OCI-LY7 (cell line): ENCODE data around the gene IL22RA2. TPM values are rescaled to one million over a fixed set of nuclear protein-coding genes. Genes with fewer than 3 reads are reported as not detected.

Experiments used
- BruUV-seq: library from RNA; stranded (reverse); fragments of 400-500 nt; replicated peaks from 2 replicates; lab custom pipeline; 2021; lab: Mats Ljungman, UMichigan
- CTCF ChIA-PET: fragments of 300-600 bp; sonication (Branson Sonifier 250); formaldehyde crosslinking; loops from one replicate; lab custom pipeline; 2022; ENCODE audit warnings: antibody characterized with exemption; ENCODE audit not compliant: unreplicated experiment; lab: Charles Lee
- POLR2A ChIA-PET: fragments of 300-600 bp; sonication (Branson Sonifier 250); formaldehyde crosslinking; loops from one replicate; lab custom pipeline; 2022; ENCODE audit warnings: antibody characterized with exemption; lab: Charles Lee
- DNase-seq: peaks from one replicate; pipeline ENCODE4 v3.0.0-alpha.2; 2015; ENCODE audit warnings: low spot score
- H2AFZ ChIP-seq: fragments of 200-600 bp; sonication (generic), shearing (Covaris generic); 2 replicates; pipeline ENCODE4 v1.6.1; 2014; ENCODE audit warnings: mild to moderate bottlenecking, antibody characterized with exemption, low read length, moderate library complexity
- H3K27ac ChIP-seq: fragments of 200-600 bp; sonication (generic); 2 replicates; pipeline ENCODE4 v1.5.1; 2014; ENCODE audit warnings: mixed run types, low read depth, mild to moderate bottlenecking, moderate library complexity, low read length, inconsistent platforms; ENCODE audit not compliant: poor library complexity, severe bottlenecking
- H3K36me3 ChIP-seq: fragments of 200-600 bp; sonication (generic); 2 replicates; pipeline ENCODE4 v1.6.1; 2014; ENCODE audit warnings: mild to moderate bottlenecking, antibody characterized with exemption, low read length, moderate library complexity, mixed read lengths; ENCODE audit not compliant: insufficient read depth
- H3K4me1 ChIP-seq: fragments of 200-600 bp; sonication (generic); 2 replicates; pipeline ENCODE4 v1.5.1; 2014; ENCODE audit warnings: mild to moderate bottlenecking, low read length; ENCODE audit not compliant: insufficient read depth, poor library complexity, severe bottlenecking
- H3K4me2 ChIP-seq: fragments of 200-600 bp; sonication (generic); 2 replicates; pipeline ENCODE4 v1.6.1; 2014; ENCODE audit warnings: mild to moderate bottlenecking, low read length
- H3K4me3 ChIP-seq: fragments of 200-600 bp; sonication (generic); 2 replicates; pipeline ENCODE4 v1.5.1; 2014; ENCODE audit warnings: mild to moderate bottlenecking, low read depth, low read length; ENCODE audit not compliant: poor library complexity, severe bottlenecking
- H3K79me2 ChIP-seq: fragments of 200-600 bp; sonication (generic); 2 replicates; pipeline ENCODE4 v1.6.1; 2016; ENCODE audit warnings: low read depth, mild to moderate bottlenecking, low read length, moderate library complexity, mixed read lengths; ENCODE audit not compliant: insufficient read depth
- H3K9me2 ChIP-seq: fragments of 200-600 bp; sonication (generic); 2 replicates; pipeline ENCODE4 v1.6.1; 2016; ENCODE audit warnings: mild to moderate bottlenecking, low read length, mixed read lengths; ENCODE audit not compliant: insufficient read depth
- H3K9me3 ChIP-seq: fragments of 200-600 bp; sonication (generic); 2 replicates; pipeline ENCODE4 v1.6.1; 2014; ENCODE audit warnings: mild to moderate bottlenecking, mixed run types, low read length, mixed read lengths
- H4K20me1 ChIP-seq: fragments of 200-600 bp; sonication (generic); 2 replicates; pipeline ENCODE4 v1.6.1; 2014; ENCODE audit warnings: mild to moderate bottlenecking, antibody characterized with exemption, low read length, moderate library complexity, mixed read lengths; ENCODE audit not compliant: insufficient read depth
- CTCF ChIP-seq: fragments of 200-600 bp; sonication (generic); conservative IDR thresholded peaks from 2 replicates; pipeline ENCODE4 v1.5.1; 2014; ENCODE audit warnings: mild to moderate bottlenecking, antibody characterized with exemption, low read length, moderate library complexity, mixed read lengths
- EZH2phosphoT487 ChIP-seq: fragments of 200-600 bp; sonication (generic); IDR thresholded peaks from 2 replicates; pipeline ENCODE4 v1.6.1; 2018; ENCODE audit warnings: low read depth, borderline replicate concordance, mild to moderate bottlenecking, mixed run types, antibody characterized with exemption, low read length, moderate library complexity, mixed read lengths
- intact Hi-C: fragments of 100-400 bp; cut with micrococcal nuclease; formaldehyde crosslinking; loops from one replicate; pipeline ENCODE4 v1.10.0; 2022; ENCODE audit not compliant: unreplicated experiment
- total RNA-seq, 2 experiments: library from RNA; depleted of rRNA in 1 of 2; stranded (reverse); fragments of >200 nt in 1 of 2; shearing (Covaris generic) in 1 of 2; gene quantifications; 2 replicates each; pipeline ENCODE4 v1.2.3, GENCODE V29; 2014 to 2022

The IL22RA2 gene
- total RNA-seq, 2 experiments from 2014 or later: not detected

GRCh38 chr6:137095651-137096238, 77.7 kb downstream of the IL22RA2 start:
- intact Hi-C loops: loop anchor here (2.0 to 10.0 kb wide), 3 partner anchors 123 to 493 kb away; partner anchors contain the start of gene IFNGR1
- POLR2A ChIA-PET: interaction anchor here (0.6 to 3.4 kb wide), 8 partner anchors 10 to 438 kb away, joined by 3 to 15 read pairs (median 3); no protein-coding TSS in a partner anchor
- Histone ChIP-seq H3K9me3 (no peaks in the 10 kb centered on the region), H3K4me2 (peak overlapping the region; percentile 62), H3K9me2 (no peaks in the 10 kb centered on the region), H2AFZ (peak overlapping the region; percentile 21), H3K4me3 (peak overlapping the region; percentile 21), H3K36me3 (no peaks in the 10 kb centered on the region; the same call in 1 of the 2 replicates), H4K20me1 (no peaks in the 10 kb centered on the region), H3K27ac (peak overlapping the region; percentile 42), H3K4me1 (peaks cover 62% of the 10 kb centered on the region), H3K79me2 (no peaks in the 10 kb centered on the region)
- peak; percentile 88 for DNase-seq
- TF ChIP-seq CTCF (no peak), EZH2phosphoT487 (no peak)
- no TSS peak for BruUV-seq
- CTCF ChIA-PET: interaction anchor here (0.6 to 3.8 kb wide), 3 partner anchors 31 to 1477 kb away, joined by 3 to 34 read pairs (median 3); no protein-coding TSS in a partner anchor

GRCh38 chr6:137095093-137095492, 78.4 kb downstream of the IL22RA2 start:
- intact Hi-C loops: loop anchor here (2.0 to 10.0 kb wide), 3 partner anchors 124 to 494 kb away; partner anchors contain the start of gene IFNGR1
- Histone ChIP-seq H3K4me2 (peak overlapping the region; percentile 62), H3K4me1 (peaks cover 58% of the 10 kb centered on the region), H3K4me3 (peak overlapping the region; percentile 21), H3K36me3 (no peaks in the 10 kb centered on the region), H3K9me3 (no peaks in the 10 kb centered on the region), H3K9me2 (no peaks in the 10 kb centered on the region), H2AFZ (peak overlapping the region; percentile 21), H3K27ac (peak overlapping the region; percentile 42), H4K20me1 (no peaks in the 10 kb centered on the region), H3K79me2 (no peaks in the 10 kb centered on the region)
- no TSS peak for BruUV-seq
- no peak for DNase-seq
- TF ChIP-seq CTCF (no peak), EZH2phosphoT487 (no peak)
- POLR2A ChIA-PET: interaction anchor here (0.6 to 3.4 kb wide), 8 partner anchors 11 to 439 kb away, joined by 3 to 15 read pairs (median 4); no protein-coding TSS in a partner anchor
- CTCF ChIA-PET: interaction anchor here (0.6 to 3.8 kb wide), 7 partner anchors 32 to 1476 kb away, joined by 3 to 34 read pairs (median 3); no protein-coding TSS in a partner anchor
